Uterus (tissue), 4 donors: ENCODE results near the gene LMX1A. TPM values are rescaled to one million over a fixed set of nuclear protein-coding genes. Genes with fewer than 3 reads are reported as not detected.

Experiments
- DNase-seq, 2 donors: peaks; one replicate each; pipeline ENCODE4 v3.0.0-alpha.2; 2019 to 2020
- H3K27ac ChIP-seq, 2 donors: fragments of 200-600 bp; sonication (generic); 1 replicate in 1 of 2; 2 replicates in 1 of 2; pipeline ENCODE4 v1.5.1; 2016 to 2018
- H3K27me3 ChIP-seq, 2 donors: fragments of 200-600 bp; sonication (generic); one replicate each; pipeline ENCODE4 v1.5.1; 2018 to 2019; ENCODE audit warnings: control low read depth in 1 of 2
- H3K36me3 ChIP-seq, 2 donors: fragments of 200-600 bp; sonication (generic); one replicate each; pipeline ENCODE4 v1.5.1; 2019; ENCODE audit warnings: control low read depth in 1 of 2
- H3K4me1 ChIP-seq, 2 donors: fragments of 200-600 bp; sonication (generic); one replicate each; pipeline ENCODE4 v1.5.1; 2018 to 2019; ENCODE audit warnings: control low read depth in 1 of 2
- H3K4me3 ChIP-seq, 2 donors: fragments of 200-600 bp; sonication (generic); 1 replicate in 1 of 2; 2 replicates in 1 of 2; pipeline ENCODE4 v1.5.1; 2018 to 2019; ENCODE audit warnings: mild to moderate bottlenecking in 1 of 2
- H3K9me3 ChIP-seq, 2 donors: fragments of 200-600 bp; sonication (generic); one replicate each; pipeline ENCODE4 v1.5.1; 2019; ENCODE audit warnings: control low read depth in 1 of 2
- POLR2A ChIP-seq, 2 donors: fragments of 450-650 bp; IDR thresholded peaks; one replicate each; pipeline ENCODE4 v1.6.1; 2016; ENCODE audit warnings: antibody characterized with exemption in 2 of 2, mild to moderate bottlenecking in 1 of 2, moderate library complexity in 1 of 2
- intact Hi-C: fragments of 100-400 bp; cut with DNase I; formaldehyde crosslinking; loops from one replicate; pipeline ENCODE4 v1.15.1; 2023; ENCODE audit warnings: low total_unique reads
- total RNA-seq, 4 donors: library from RNA; depleted of rRNA in 3 of 4; stranded (reverse); fragments of >200 nt in 3 of 4; gene quantifications; one replicate each; pipeline versions ENCODE4 v1.1.0 to v1.2.4, GENCODE V29; 2014 to 2023
- TF ChIP-seq, protein P1 (sequence below), 4 experiments: fragments of 200-600 bp in 2 of 4; fragments of 450-650 bp in 2 of 4; sonication (generic) in 2 of 4; IDR thresholded peaks; one replicate each; pipeline ENCODE4 v1.5.1; 2016 to 2019; ENCODE audit warnings: antibody characterized with exemption in 4 of 4, mild to moderate bottlenecking in 2 of 4, moderate library complexity in 1 of 4
- donor health status: DM: yes; HTN: yes; CAD: no.

The LMX1A gene
- total RNA-seq, 4 donors from 2014 or later: 0.41 TPM; not detected in 3

DNA sequence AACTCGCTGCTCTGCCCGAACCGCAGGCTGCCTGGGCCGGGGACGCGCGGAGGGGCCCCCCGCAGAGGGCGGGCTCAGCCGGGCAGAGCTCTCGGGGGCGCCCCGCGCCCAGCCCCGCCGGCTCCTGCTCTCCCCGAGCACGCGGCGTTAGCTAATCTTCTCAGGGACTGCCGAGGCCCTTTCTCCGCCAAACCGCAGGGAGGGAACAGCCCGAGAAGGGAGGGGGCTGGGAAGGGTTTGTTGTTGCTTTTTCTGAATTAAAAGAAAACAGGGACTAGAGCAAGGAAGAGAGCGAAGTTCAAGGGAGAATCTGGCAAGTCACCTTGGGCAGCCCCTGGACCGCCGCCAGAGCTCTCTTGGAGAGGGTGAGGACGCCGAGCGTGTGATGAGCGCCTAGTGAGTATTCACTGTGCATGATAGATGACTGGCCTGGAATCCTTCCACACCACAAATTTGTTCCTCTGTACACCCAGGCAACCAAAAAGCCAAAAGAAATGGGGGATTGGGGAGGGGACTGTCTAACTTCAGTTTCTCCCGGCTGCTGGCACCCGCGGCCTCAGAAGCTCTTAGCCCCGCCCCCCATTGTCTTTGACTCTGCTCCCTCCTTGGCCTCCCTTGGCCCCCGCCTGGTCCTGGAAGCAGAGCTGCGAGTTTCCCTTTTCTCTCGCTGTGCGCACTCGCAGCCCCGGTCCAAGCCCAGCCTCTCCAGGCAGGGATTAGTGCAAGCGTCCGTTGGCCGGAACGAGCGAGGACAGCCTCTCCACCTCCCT, 19.7 kb upstream of the LMX1A start:
- peak; percentile 92 to 93 for DNase-seq
- Histone ChIP-seq H3K4me3 (peak overlapping the region; percentile 38 to 47), H3K27ac (peak overlapping the region; percentile 94 to 95), H3K36me3 (no peaks in the 10 kb centered on the region), H3K4me1 (no peaks in the 10 kb centered on the region), H3K9me3 (no peaks in the 10 kb centered on the region), H3K27me3 (no peaks in the 10 kb centered on the region)
- intact Hi-C loops: no loop called here
- TF ChIP-seq POLR2A (IDR thresholded peaks at IDR 0.05): no peak
- TF ChIP-seq, protein P1, sequence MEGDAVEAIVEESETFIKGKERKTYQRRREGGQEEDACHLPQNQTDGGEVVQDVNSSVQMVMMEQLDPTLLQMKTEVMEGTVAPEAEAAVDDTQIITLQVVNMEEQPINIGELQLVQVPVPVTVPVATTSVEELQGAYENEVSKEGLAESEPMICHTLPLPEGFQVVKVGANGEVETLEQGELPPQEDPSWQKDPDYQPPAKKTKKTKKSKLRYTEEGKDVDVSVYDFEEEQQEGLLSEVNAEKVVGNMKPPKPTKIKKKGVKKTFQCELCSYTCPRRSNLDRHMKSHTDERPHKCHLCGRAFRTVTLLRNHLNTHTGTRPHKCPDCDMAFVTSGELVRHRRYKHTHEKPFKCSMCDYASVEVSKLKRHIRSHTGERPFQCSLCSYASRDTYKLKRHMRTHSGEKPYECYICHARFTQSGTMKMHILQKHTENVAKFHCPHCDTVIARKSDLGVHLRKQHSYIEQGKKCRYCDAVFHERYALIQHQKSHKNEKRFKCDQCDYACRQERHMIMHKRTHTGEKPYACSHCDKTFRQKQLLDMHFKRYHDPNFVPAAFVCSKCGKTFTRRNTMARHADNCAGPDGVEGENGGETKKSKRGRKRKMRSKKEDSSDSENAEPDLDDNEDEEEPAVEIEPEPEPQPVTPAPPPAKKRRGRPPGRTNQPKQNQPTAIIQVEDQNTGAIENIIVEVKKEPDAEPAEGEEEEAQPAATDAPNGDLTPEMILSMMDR (IDR thresholded peaks at IDR 0.05): no peak

DNA sequence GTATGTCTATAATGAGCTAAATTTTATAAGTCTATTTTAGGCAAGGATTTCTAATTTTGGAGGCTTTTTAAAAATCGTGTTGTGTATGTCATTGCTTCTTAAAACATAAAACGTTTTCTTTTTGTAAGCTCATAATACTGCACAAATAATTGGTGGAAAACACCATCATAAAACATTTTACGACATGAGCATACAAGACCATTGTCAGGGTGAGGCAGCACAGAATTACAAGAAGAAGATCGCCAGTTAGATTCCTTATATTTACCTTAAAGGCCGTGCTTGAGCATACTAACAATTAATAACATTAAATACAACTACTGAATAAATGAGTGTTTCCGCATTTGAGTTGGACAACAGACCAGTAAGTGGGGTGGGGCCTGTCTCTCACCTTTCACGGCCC, 19.1 kb upstream of the LMX1A start:
- TF ChIP-seq, protein P1 (IDR thresholded peaks at IDR 0.05): no peak
- no peak for TF ChIP-seq POLR2A (IDR thresholded peaks at IDR 0.05)
- Histone ChIP-seq H3K4me1 (no peaks in the 10 kb centered on the region), H3K4me3 (peak overlapping the region; percentile 38 to 47), H3K27me3 (no peaks in the 10 kb centered on the region), H3K27ac (peak overlapping the region; percentile 94 to 95), H3K9me3 (no peaks in the 10 kb centered on the region), H3K36me3 (no peaks in the 10 kb centered on the region)
- no peak for DNase-seq
- intact Hi-C loops: no loop called here

DNA sequence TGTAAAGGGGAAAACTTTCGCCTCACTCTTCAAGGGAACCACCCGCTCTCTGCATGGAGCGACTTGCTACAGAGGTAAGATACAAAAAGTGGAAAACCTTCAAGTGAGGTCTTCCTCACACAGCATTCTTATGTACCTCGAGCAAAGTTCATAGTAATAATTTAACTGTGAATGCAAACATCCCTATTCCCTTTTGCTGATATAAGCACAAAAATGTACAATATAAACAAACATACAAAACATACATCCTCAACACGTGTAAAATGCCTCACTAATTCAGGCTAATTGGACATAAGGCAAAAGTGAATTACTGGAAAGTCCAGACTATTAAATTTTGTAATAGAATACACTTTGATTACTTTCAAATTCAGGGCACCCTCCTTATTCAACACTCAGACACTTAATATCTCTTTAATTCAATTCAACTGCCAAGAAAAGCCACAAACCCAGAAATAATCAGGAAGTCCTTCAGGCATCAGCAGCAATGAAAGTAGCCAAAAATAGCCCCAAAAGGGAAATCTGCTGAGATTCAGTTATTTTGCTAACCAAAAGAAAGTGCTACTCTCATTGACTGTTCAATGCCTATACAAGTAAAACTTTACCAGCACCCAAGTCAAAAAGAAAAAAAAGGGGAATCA, 15.2 kb upstream of the LMX1A start:
- TF ChIP-seq POLR2A (IDR thresholded peaks at IDR 0.05): no peak
- TF ChIP-seq, protein P1 (IDR thresholded peaks at IDR 0.05): no peak
- Histone ChIP-seq H3K4me1 (no peaks in the 10 kb centered on the region), H3K27me3 (no peaks in the 10 kb centered on the region), H3K36me3 (no peaks in the 10 kb centered on the region), H3K9me3 (no peaks in the 10 kb centered on the region), H3K4me3 (no peak overlapping the region), H3K27ac (no peak overlapping the region)
- intact Hi-C loops: no loop called here
- no peak for DNase-seq

DNA sequence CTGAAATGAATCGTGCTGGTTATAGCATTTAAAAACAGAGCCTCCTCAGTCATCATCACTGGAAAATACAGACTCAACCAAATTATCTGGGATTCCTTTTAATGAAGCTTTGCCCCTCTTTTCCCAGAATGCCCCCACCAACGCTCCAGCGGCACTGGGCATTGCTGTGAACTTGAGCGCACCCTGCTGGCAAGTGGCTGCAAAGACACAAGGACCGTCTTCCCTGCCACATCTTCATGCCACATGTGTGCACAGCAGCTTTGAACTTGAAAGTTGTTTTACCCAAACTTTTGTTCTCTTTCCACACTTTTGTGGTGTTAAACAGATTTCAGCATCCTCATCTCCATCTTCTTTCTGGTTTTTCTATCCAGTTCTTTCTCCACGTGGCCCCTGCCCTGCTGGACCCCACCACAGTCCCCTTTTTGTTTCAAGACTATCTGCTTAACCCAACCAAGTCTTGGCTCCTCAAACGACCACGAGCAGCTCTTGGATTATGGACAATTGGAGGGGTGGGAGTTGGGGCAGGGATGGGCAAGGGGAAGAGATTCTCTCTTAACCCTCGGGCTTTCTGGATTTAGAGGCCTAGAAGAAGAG, 12.8 kb upstream of the LMX1A start:
- Histone ChIP-seq H3K27ac (no peak overlapping the region), H3K9me3 (no peaks in the 10 kb centered on the region), H3K4me1 (no peaks in the 10 kb centered on the region), H3K36me3 (no peaks in the 10 kb centered on the region), H3K4me3 (no peak overlapping the region), H3K27me3 (no peaks in the 10 kb centered on the region)
- DNase-seq: peak; percentile 36 to 50
- intact Hi-C loops: no loop called here
- TF ChIP-seq, protein P1 (IDR thresholded peaks at IDR 0.05): peak; percentile 68 to 83 (median 80)
- TF ChIP-seq POLR2A (IDR thresholded peaks at IDR 0.05): no peak
